Loucy (cell line): ENCODE measurements around the gene SCGB1D1.

Source experiments
- H2AFZ ChIP-seq: fragments of 200-600 bp; sonication (generic); 2 replicates; pipeline ENCODE4 v1.6.0; 2016; ENCODE audit warnings: antibody characterized with exemption, mild to moderate bottlenecking, low read length, moderate library complexity
- H3F3A ChIP-seq: fragments of 200-600 bp; 2 replicates; pipeline ENCODE4 v1.6.0; 2016; ENCODE audit warnings: antibody characterized with exemption, low read depth, mild to moderate bottlenecking
- H3K27me3 ChIP-seq: fragments of 200-600 bp; sonication (generic); 2 replicates; pipeline ENCODE4 v1.6.1; 2014; ENCODE audit warnings: low read length, mild to moderate bottlenecking; ENCODE audit not compliant: insufficient read depth, poor library complexity, severe bottlenecking
- H3K36me3 ChIP-seq: fragments of 200-600 bp; sonication (generic); 2 replicates; pipeline ENCODE4 v1.6.1; 2016; ENCODE audit warnings: low read length; ENCODE audit not compliant: insufficient read depth
- H3K4me1 ChIP-seq: fragments of 200-600 bp; sonication (generic); 2 replicates; pipeline ENCODE4 v1.5.1; 2014; ENCODE audit warnings: low read length, mild to moderate bottlenecking; ENCODE audit not compliant: insufficient read depth, poor library complexity, severe bottlenecking
- H3K4me2 ChIP-seq: fragments of 200-600 bp; sonication (generic); 2 replicates; pipeline ENCODE4 v1.6.0; 2014; ENCODE audit warnings: antibody characterized with exemption, low read length, low read depth, mild to moderate bottlenecking; ENCODE audit not compliant: poor library complexity, severe bottlenecking
- H3K4me3 ChIP-seq: fragments of 200-600 bp; sonication (generic); 2 replicates; pipeline ENCODE4 v1.5.1; 2014; ENCODE audit warnings: low read length, mild to moderate bottlenecking, mixed read lengths; ENCODE audit not compliant: poor library complexity, severe bottlenecking
- H3K79me2 ChIP-seq: fragments of 200-600 bp; sonication (generic); 2 replicates; pipeline ENCODE4 v1.6.1; 2014; ENCODE audit warnings: low read length; ENCODE audit not compliant: insufficient read depth
- H3K9ac ChIP-seq: fragments of 200-600 bp; sonication (generic); 2 replicates; pipeline ENCODE4 v1.6.0; 2014; ENCODE audit warnings: mild to moderate bottlenecking, low read depth, low read length, moderate library complexity; ENCODE audit not compliant: poor library complexity, severe bottlenecking
- H3K9me2 ChIP-seq: fragments of 200-600 bp; sonication (generic); replicated peaks from 2 replicates; pipeline ENCODE4 v1.6.1; 2016; ENCODE audit warnings: low read depth, low read length, mixed read lengths
- H3K9me3 ChIP-seq: fragments of 200-600 bp; sonication (generic); 2 replicates; pipeline ENCODE4 v1.6.1; 2014; ENCODE audit warnings: mild to moderate bottlenecking, antibody characterized with exemption, low read length, low read depth; ENCODE audit not compliant: insufficient read depth
- H4K20me1 ChIP-seq: fragments of 200-600 bp; sonication (generic); 2 replicates; pipeline ENCODE4 v1.6.0; 2014; ENCODE audit warnings: antibody characterized with exemption, low read length, mild to moderate bottlenecking; ENCODE audit not compliant: insufficient read depth, poor library complexity, severe bottlenecking
- EZH2phosphoT487 ChIP-seq: fragments of 200-600 bp; IDR thresholded peaks from 2 replicates; pipeline ENCODE4 v1.6.1; 2018; ENCODE audit warnings: antibody characterized with exemption, mild to moderate bottlenecking, moderate library complexity, borderline replicate concordance
- TF ChIP-seq, protein P1 (sequence below): fragments of 200-600 bp; sonication (generic); conservative IDR thresholded peaks from 2 replicates; pipeline ENCODE4 v1.5.1; 2014; ENCODE audit warnings: mild to moderate bottlenecking, antibody characterized with exemption, low read length

The SCGB1D1 gene

GRCh38 chr11:62181097-62181496 lies 8.9 kb upstream of the SCGB1D1 start:
- Histone ChIP-seq H3K4me1 (no peaks in the 10 kb centered on the region), H4K20me1 (no peaks in the 10 kb centered on the region), H3K9ac (no peak overlapping the region), H3K4me3 (no peak overlapping the region), H3K27me3 (no peaks in the 10 kb centered on the region), H3K9me2 (no peaks in the 10 kb centered on the region), H3F3A (no peaks in the 10 kb centered on the region), H2AFZ (no peak overlapping the region), H3K9me3 (no peaks in the 10 kb centered on the region), H3K4me2 (no peak overlapping the region), H3K79me2 (no peaks in the 10 kb centered on the region), H3K36me3 (no peaks in the 10 kb centered on the region)
- no peak for TF ChIP-seq EZH2phosphoT487
- TF ChIP-seq, protein P1, sequence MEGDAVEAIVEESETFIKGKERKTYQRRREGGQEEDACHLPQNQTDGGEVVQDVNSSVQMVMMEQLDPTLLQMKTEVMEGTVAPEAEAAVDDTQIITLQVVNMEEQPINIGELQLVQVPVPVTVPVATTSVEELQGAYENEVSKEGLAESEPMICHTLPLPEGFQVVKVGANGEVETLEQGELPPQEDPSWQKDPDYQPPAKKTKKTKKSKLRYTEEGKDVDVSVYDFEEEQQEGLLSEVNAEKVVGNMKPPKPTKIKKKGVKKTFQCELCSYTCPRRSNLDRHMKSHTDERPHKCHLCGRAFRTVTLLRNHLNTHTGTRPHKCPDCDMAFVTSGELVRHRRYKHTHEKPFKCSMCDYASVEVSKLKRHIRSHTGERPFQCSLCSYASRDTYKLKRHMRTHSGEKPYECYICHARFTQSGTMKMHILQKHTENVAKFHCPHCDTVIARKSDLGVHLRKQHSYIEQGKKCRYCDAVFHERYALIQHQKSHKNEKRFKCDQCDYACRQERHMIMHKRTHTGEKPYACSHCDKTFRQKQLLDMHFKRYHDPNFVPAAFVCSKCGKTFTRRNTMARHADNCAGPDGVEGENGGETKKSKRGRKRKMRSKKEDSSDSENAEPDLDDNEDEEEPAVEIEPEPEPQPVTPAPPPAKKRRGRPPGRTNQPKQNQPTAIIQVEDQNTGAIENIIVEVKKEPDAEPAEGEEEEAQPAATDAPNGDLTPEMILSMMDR: no peak

DNA sequence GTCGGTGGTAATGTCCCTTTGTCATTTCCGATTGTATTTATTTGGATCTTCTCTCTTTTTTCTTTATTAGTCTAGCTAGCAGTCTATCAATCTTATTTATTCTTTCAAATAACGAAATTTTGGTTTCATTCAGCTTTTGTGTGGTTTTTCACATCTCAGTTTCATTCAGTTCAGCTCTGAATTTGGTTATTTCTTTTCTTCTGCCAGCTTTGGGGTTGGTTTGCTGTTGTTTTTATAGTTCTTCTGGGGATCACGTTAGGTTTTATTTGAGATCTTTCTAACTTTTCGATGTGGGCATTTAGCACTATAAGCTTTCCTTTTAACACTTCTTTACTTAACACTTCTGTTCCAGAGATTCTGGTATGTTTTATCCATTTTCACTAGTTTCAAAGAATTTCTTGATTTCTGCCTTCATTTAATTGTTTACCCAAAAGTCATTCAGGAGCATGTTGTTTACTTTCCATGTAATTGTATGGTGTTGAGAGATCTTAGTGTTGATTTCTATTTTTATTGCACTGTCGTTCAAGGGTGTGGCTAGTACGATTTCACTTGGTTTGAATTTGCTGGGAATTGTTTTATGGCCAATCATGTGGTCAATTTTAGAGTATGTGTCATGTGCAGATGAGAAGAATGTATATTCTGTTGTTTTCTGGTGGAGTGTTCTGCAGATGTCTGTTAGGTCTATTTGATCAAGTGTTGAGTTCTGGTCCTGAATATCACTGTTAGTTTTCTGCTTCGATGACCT lies 7.7 kb upstream of the SCGB1D1 start:
- no peak overlapping the region for H3K4me2 ChIP-seq
- H3K36me3 ChIP-seq: no peaks in the 10 kb centered on the region
- no peaks in the 10 kb centered on the region for H3K4me1 ChIP-seq
- no peaks in the 10 kb centered on the region for H3K27me3 ChIP-seq
- H3K9me3 ChIP-seq: no peaks in the 10 kb centered on the region
- TF ChIP-seq, protein P1: no peak
- no peak for TF ChIP-seq EZH2phosphoT487
- H3K9ac ChIP-seq: no peak overlapping the region
- no peaks in the 10 kb centered on the region for H4K20me1 ChIP-seq
- no peaks in the 10 kb centered on the region for H3F3A ChIP-seq
- no peak overlapping the region for H2AFZ ChIP-seq
- no peak overlapping the region for H3K4me3 ChIP-seq
- H3K79me2 ChIP-seq: no peaks in the 10 kb centered on the region
- H3K9me2 ChIP-seq: no peaks in the 10 kb centered on the region

DNA sequence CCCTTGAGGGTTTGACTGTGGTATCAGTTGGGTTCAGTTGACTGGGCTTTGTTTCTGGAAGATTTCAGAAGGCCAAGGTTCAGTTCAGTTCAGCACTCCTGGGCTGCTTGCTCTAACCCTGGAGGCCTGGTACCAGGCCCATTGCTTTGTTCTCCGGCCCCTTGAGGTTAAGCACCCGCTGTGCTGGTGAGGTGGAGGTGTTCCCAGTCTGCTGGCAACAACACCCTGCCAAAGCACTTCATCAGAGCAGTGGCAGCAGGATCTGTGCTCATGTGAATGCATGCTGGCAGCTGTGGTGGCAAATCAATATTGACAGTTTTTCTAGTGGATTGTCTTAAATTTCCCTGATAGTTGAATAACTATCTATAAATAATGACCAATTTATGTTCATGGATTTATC lies 3.8 kb upstream of the SCGB1D1 start:
- H3K27me3 ChIP-seq: no peaks in the 10 kb centered on the region
- TF ChIP-seq, protein P1: no peak
- no peak for TF ChIP-seq EZH2phosphoT487

More for the DNA sequence above, 3.8 kb upstream of the SCGB1D1 start:
- no peak overlapping the region for H3K4me3 ChIP-seq
- no peaks in the 10 kb centered on the region for H3F3A ChIP-seq
- H4K20me1 ChIP-seq: no peaks in the 10 kb centered on the region
- no peak overlapping the region for H3K4me2 ChIP-seq
- no peaks in the 10 kb centered on the region for H3K79me2 ChIP-seq
- no peaks in the 10 kb centered on the region for H3K36me3 ChIP-seq
- no peak overlapping the region for H2AFZ ChIP-seq
- no peaks in the 10 kb centered on the region for H3K9me2 ChIP-seq
- no peak overlapping the region for H3K9ac ChIP-seq
- no peaks in the 10 kb centered on the region for H3K4me1 ChIP-seq
- H3K9me3 ChIP-seq: no peaks in the 10 kb centered on the region
